Ectodermal cell (in vitro differentiated cells): ENCODE measurements around the gene C2orf74.

Experiments
- H3K27ac ChIP-seq: 2 replicates; pipeline ENCODE4 v1.7.0; 2013; ENCODE audit warnings: mild to moderate bottlenecking, low read depth, low read length; ENCODE audit not compliant: insufficient read depth, poor library complexity, severe bottlenecking
- H3K27me3 ChIP-seq: 2 replicates; pipeline ENCODE4 v1.7.0; 2013; ENCODE audit warnings: mild to moderate bottlenecking, low read length; ENCODE audit not compliant: insufficient read depth, control insufficient read depth, poor library complexity, severe bottlenecking
- H3K36me3 ChIP-seq: one replicate; pipeline ENCODE4 v1.7.0; 2013; ENCODE audit warnings: low read length; ENCODE audit not compliant: control insufficient read depth, insufficient read depth
- H3K4me1 ChIP-seq: one replicate; pipeline ENCODE4 v1.7.0; 2013; ENCODE audit warnings: low read length; ENCODE audit not compliant: control insufficient read depth, insufficient read depth
- H3K4me3 ChIP-seq: 2 replicates; pipeline ENCODE4 v1.7.0; 2013; ENCODE audit warnings: low read depth, low read length, control low read depth; ENCODE audit not compliant: insufficient read depth
- H3K9me3 ChIP-seq: 2 replicates; pipeline ENCODE4 v1.7.0; 2013; ENCODE audit warnings: mild to moderate bottlenecking, low read length, moderate library complexity; ENCODE audit not compliant: control insufficient read depth
- WGBS, 2 experiments: methylation state at CpG; one replicate each; pipeline ENCODE4 v1.1.7; 2013; ENCODE audit warnings: missing lambda C conversion rate in 2 of 2; 5-methylcytosine and 5-hydroxymethylcytosine counted together

The C2orf74 gene

GRCh38 chr2:61165946-61166345 lies 4.0 kb downstream of the C2orf74 start:
- WGBS, 2 experiments: 90 to 94% methylated on average over 3 of the region's 3 CpGs
- no peaks in the 10 kb centered on the region for H3K4me1 ChIP-seq
- H3K4me3 ChIP-seq: no peak overlapping the region
- H3K27me3 ChIP-seq: no peaks in the 10 kb centered on the region
- H3K27ac ChIP-seq: no peak overlapping the region
- peaks cover 28% of the 10 kb centered on the region for H3K36me3 ChIP-seq
- no peaks in the 10 kb centered on the region for H3K9me3 ChIP-seq

DNA sequence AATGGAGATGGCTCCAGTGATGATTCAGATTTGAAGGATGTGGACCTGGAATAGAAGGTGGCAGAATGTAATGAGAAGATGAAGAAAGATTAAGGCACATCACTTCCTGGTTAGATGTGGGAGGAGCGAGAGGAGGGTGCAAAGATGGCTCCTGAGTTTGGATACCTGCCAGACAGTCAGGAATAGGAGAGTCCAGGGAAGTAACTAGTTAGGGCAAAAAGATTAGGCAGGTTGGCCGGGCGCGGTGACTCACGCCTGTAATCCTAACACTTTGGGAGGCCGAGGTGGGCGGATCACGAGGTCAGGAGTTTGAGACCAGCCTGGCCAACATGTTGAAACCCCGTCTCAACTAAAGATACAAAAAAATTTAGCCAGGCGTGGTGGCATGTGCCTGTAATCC lies 5.6 kb downstream of the C2orf74 start:
- H3K9me3 ChIP-seq: no peaks in the 10 kb centered on the region
- no peaks in the 10 kb centered on the region for H3K27me3 ChIP-seq
- 92 to 93% methylated on average over 10 of the region's 10 CpGs for WGBS, 2 experiments
- H3K4me1 ChIP-seq: no peaks in the 10 kb centered on the region
- peaks cover 28% of the 10 kb centered on the region for H3K36me3 ChIP-seq
- H3K4me3 ChIP-seq: no peak overlapping the region
- H3K27ac ChIP-seq: no peak overlapping the region

GRCh38 chr2:61172671-61173070 lies 10.7 kb downstream of the C2orf74 start:
- H3K4me1 ChIP-seq: no peaks in the 10 kb centered on the region
- no peak overlapping the region for H3K27ac ChIP-seq
- H3K36me3 ChIP-seq: no peaks in the 10 kb centered on the region
- no peaks in the 10 kb centered on the region for H3K9me3 ChIP-seq
- WGBS, 2 experiments: 83 to 85% methylated on average over 1 of the region's 1 CpG
- peaks cover 15% of the 10 kb centered on the region for H3K27me3 ChIP-seq
- H3K4me3 ChIP-seq: no peak overlapping the region

DNA sequence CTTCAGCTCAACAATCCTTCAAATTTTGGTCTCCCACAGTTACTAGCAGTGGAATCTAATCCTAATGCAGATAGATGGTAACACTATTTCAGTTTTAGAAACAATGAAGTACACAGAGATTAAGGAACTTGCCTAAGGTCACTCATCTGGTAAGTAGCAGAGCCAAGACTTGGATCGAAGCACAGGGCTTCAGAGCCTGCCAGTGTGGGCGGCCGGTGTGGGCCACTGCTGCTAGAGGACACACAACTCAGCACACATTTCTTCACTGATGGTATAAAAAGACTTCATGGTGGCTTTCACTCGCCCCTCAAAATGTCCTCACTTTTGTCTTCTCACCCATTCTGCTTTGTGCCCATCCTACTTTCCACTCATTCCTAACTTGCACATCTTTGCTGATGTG lies 11.1 kb downstream of the C2orf74 start:
- H3K4me3 ChIP-seq: no peak overlapping the region
- H3K27me3 ChIP-seq: peaks cover 15% of the 10 kb centered on the region
- no peak overlapping the region for H3K27ac ChIP-seq
- no peaks in the 10 kb centered on the region for H3K9me3 ChIP-seq
- no peaks in the 10 kb centered on the region for H3K36me3 ChIP-seq
- peaks cover 2% of the 10 kb centered on the region for H3K4me1 ChIP-seq
- 66 to 69% methylated on average over 4 of the region's 4 CpGs for WGBS, 2 experiments

GRCh38 chr2:61175036-61175435 lies 13.0 kb downstream of the C2orf74 start:
- no peak overlapping the region for H3K4me3 ChIP-seq
- 89 to 94% methylated on average over 8 of the region's 8 CpGs for WGBS, 2 experiments
- no peaks in the 10 kb centered on the region for H3K9me3 ChIP-seq

DNA sequence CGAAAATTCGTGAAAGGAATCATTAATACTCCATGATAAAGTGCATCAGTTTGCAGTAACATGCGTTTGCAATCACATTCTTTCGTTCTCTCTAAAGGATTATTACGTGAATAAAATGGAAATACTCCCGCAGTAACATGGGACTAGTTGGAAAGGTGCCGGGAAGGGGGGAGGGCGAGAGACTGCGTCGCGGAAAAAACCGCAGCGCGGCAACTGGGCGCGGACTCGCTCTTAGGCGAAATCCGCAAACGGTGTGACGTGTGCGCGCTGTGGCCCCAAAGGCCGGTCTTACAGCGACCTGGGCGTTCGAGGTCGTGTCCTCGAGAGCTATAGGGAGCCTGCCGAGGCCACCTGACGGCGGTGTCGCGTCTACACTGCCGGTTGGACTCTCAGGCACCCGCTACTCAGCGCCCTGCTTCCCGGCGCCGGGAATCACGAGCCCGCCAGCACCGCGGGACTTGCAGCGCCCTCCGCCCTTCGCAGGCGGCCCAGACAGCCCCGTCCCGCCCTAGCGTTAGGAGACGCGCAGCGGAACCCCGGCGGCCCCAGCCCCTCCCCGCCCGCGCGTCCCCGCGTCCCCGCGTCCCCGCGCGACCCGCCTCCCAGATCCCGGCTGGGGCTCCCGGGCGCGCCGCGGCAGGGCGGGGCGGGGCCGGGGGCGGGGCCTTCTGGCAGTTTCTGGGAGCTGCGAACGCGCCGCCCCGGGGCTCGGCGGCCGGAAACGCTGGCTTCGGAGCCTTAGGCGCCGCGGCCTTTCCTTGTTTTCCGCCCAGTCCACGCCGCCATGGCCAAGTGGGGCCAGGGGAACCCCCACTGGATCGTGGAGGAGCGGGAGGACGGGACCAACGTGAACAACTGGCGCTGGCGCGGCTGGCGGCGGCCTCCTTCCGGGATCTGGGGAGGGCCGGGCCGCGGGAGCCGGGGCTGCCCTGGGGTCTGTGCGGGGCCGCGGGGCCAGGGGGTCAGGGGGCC lies 15.1 kb downstream of the C2orf74 start:
- Histone ChIP-seq H3K36me3 (peaks cover 7% of the 10 kb centered on the region), H3K4me1 (peaks cover 26% of the 10 kb centered on the region), H3K27ac (peak overlapping the region; percentile 69), H3K27me3 (peaks cover 15% of the 10 kb centered on the region), H3K9me3 (no peaks in the 10 kb centered on the region), H3K4me3 (peak overlapping the region; percentile 65)
- 1 to 2% methylated on average over 111 of the region's 111 CpGs for WGBS, 2 experiments

More at GRCh38 chr2:61175036-61175435, 13.0 kb downstream of the C2orf74 start:
- Histone ChIP-seq H3K36me3 (no peaks in the 10 kb centered on the region), H3K4me1 (peaks cover 21% of the 10 kb centered on the region), H3K27ac (no peak overlapping the region), H3K27me3 (peaks cover 15% of the 10 kb centered on the region)

GRCh38 chr2:61177727-61178549 lies 15.9 kb downstream of the C2orf74 start:
- Histone ChIP-seq H3K27ac (peak overlapping the region; percentile 55), H3K27me3 (peaks cover 15% of the 10 kb centered on the region), H3K4me1 (peaks cover 26% of the 10 kb centered on the region), H3K9me3 (no peaks in the 10 kb centered on the region), H3K4me3 (peak overlapping the region; percentile 65), H3K36me3 (peaks cover 7% of the 10 kb centered on the region)
- WGBS, 2 experiments: 55 to 56% methylated on average over 44 of the region's 45 CpGs

DNA sequence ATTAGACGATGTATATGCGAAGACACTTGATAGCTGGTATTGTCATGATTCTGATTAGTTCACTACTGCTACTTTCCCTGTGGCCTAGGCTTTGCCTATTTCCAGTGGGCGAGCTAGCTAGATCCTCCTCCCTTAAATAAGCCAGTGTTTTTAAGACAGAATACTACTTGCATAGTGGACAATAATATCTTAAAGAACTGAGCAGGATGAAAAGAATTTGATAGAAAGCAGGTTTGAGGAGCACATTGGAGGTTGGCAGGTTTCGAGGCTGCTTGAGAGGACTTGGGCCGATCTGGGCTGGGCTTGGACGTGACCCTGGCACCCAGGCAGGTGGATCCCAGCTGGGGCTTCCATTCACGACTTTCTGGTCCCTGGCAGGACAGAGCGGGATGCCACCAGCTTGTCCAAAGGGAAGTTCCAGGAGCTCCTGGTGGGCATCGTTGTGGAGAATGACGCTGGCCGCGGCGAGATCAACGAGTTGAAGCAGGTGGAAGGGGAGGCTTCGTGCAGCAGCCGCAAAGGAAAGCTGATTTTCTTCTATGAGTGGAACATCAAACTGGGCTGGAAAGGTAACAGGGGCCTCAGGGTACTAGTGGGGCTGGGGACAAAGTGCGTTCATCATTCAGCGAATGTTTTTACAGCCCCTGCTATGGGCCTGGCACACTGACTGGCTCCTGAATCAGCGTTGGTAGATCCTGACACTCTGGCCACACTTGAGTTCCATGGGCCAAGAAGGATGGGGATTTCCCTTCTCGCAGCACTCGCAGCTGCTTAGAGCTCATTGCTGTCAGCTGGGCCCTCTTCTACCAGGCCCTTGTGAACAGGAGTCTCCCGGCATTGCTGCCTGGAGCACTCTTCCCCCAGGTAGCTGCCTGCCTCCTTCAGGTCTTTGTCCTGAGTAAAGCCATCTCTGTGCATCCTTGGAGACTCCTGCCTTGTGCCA lies 16.9 kb downstream of the C2orf74 start:
- Histone ChIP-seq H3K4me3 (peak overlapping the region; percentile 7), H3K27ac (no peak overlapping the region), H3K27me3 (peaks cover 15% of the 10 kb centered on the region), H3K9me3 (no peaks in the 10 kb centered on the region), H3K36me3 (peaks cover 16% of the 10 kb centered on the region), H3K4me1 (peaks cover 26% of the 10 kb centered on the region)
- 93 to 94% methylated on average over 22 of the region's 22 CpGs for WGBS, 2 experiments

DNA sequence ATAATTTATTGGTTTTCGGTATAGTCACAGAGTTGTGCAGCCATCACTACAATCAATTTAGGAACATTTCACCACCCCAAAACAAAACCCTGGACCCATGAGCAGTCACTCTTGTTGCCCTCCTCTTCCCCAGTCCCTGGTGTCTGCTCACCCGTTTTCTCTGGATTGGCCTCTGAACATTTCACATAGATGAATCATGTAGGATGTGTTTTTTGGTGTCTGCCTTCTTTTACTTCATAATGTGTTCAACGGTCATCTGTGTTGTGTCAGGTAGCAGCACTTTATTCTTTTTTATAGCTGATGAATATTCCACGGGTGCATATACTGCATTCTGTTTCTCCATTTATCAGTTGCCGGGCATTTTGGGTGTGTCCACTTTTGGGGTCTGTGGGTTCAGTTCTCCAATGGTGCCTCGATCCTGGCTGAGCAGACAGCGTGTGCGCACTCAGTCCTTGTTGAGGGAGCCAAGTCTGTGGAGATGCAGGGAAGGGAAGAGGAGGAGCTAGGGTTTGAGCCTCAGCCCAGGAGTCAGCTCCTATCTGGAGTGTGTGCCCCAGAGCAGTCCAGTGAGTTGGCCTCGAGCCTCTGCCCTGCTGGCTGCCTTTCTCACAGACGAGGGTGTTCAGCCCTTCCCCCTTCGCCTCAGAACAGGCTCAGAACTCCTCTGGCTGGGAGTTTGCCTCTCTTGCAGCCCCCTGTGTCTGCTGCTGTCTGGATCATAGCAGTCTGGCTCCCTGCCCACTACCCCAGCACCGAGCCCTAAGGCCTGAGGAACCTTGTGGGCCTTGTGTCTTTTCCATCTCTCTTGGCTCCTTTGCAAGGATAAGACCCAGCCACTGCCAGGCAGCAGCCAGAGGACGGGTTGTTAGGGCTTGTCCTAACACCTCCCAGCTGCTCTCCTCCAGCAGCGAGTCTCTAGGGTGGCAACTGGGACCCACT lies 18.0 kb downstream of the C2orf74 start:
- no peak overlapping the region for H3K4me3 ChIP-seq
- peaks cover 15% of the 10 kb centered on the region for H3K27me3 ChIP-seq
- H3K27ac ChIP-seq: no peak overlapping the region
- 89% methylated on average over 14 of the region's 14 CpGs for WGBS, 2 experiments
- no peaks in the 10 kb centered on the region for H3K9me3 ChIP-seq
- peaks cover 26% of the 10 kb centered on the region for H3K4me1 ChIP-seq
- H3K36me3 ChIP-seq: peaks cover 24% of the 10 kb centered on the region
